Ishikawa (cell line): ENCODE results near the gene SUFU.

Experiments used
- CEBPB ChIP-seq: IDR thresholded peaks from 2 replicates; pipeline ENCODE4 v1.6.1; 2012
- CREB1 ChIP-seq: IDR thresholded peaks from 2 replicates; pipeline ENCODE4 v1.6.1; 2012; ENCODE audit warnings: low read depth
- EGR1 ChIP-seq: IDR thresholded peaks from 2 replicates; pipeline ENCODE4 v1.6.1; 2012
- EP300 ChIP-seq: IDR thresholded peaks from 2 replicates; pipeline ENCODE4 v1.6.1; 2012; ENCODE audit warnings: borderline replicate concordance
- FOXM1 ChIP-seq: IDR thresholded peaks from 2 replicates; pipeline ENCODE4 v1.6.1; 2012; ENCODE audit warnings: low read depth, borderline replicate concordance
- NFIC ChIP-seq: IDR thresholded peaks from 2 replicates; pipeline ENCODE4 v1.6.1; 2012
- RAD21 ChIP-seq: IDR thresholded peaks from 2 replicates; pipeline ENCODE4 v1.6.1; 2012; ENCODE audit warnings: low read depth
- TAF1 ChIP-seq: IDR thresholded peaks from 2 replicates; pipeline ENCODE4 v1.6.1; 2012; ENCODE audit warnings: low read depth, mild to moderate bottlenecking
- TCF12 ChIP-seq: IDR thresholded peaks from 2 replicates; pipeline ENCODE4 v1.6.1; 2012; ENCODE audit warnings: low read depth
- TEAD4 ChIP-seq: IDR thresholded peaks from 2 replicates; pipeline ENCODE4 v1.6.1; 2012
- YY1 ChIP-seq: IDR thresholded peaks from 2 replicates; pipeline ENCODE4 v1.6.1; 2012; ENCODE audit warnings: low read depth
- ZBTB7A ChIP-seq: IDR thresholded peaks from 2 replicates; pipeline ENCODE4 v1.6.1; 2012; ENCODE audit warnings: low read depth
- TF ChIP-seq, protein P1 (sequence below): IDR thresholded peaks from 2 replicates; pipeline ENCODE4 v1.6.1; 2012
- TF ChIP-seq, protein P2 (sequence below): IDR thresholded peaks from 2 replicates; pipeline ENCODE4 v1.6.1; 2012; ENCODE audit warnings: low read depth, mild to moderate bottlenecking
- TF ChIP-seq, protein P3 (sequence below): IDR thresholded peaks from 2 replicates; pipeline ENCODE4 v1.6.1; 2012

Gene SUFU

DNA sequence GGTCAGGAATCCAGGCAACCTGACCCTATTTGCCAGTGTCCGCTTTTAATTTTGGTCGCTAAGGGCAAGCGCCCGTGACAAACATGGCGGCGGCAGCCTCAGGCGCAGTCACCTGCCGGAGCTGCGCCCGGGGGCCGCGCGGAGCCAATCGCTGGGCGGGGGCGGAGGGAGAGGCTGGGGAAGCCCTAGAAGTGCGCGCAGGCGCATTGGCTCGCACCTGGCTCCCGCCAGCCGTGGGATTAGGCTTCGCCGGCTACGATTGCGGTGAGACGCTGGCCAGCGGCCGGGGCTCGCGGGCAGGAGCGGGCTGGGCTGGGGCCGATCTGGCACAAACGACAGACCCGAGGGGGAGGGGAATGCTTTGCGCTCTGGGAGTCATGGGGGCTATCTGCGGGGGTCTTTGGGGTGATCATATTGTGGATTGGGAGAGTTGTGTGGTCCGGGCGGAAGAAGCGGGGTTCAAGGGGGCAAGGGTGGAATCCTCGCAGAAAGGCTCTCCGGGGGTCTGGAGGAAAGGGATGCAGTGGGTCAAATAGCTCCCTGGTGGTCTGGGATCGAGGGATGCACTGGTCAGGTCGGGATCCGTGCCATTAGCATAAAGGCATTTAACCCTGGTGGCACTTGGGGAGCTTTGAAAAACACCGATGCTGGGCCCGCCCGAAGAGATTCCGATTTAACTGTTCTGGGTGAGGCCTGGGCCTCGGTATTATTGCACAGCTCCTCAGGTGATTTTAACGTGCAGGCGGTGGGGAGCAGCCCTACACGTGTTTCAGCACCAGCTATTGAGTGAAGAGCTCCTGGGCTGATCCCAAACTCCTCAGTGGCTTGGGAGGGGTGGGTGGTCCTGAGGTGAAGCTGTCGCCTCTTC, 42.4 kb upstream of the SUFU start:
- TF ChIP-seq TCF12 (peak; percentile 48), CREB1 (peak; percentile 65), RAD21 (no peak), TEAD4 (peak; percentile 11; the same call in 1 of the 2 replicates), EP300 (0 out of 2 replicates have a peak, but pooled peaks have one; percentile 7), NFIC (no peak), EGR1 (peak; percentile 92), CEBPB (no peak), FOXM1 (no peak), ZBTB7A (peak; percentile 70), YY1 (peak; percentile 100), TAF1 (peak; percentile 66)
- TF ChIP-seq, protein P1, sequence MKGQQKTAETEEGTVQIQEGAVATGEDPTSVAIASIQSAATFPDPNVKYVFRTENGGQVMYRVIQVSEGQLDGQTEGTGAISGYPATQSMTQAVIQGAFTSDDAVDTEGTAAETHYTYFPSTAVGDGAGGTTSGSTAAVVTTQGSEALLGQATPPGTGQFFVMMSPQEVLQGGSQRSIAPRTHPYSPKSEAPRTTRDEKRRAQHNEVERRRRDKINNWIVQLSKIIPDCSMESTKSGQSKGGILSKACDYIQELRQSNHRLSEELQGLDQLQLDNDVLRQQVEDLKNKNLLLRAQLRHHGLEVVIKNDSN: peak; percentile 97
- TF ChIP-seq, protein P2, sequence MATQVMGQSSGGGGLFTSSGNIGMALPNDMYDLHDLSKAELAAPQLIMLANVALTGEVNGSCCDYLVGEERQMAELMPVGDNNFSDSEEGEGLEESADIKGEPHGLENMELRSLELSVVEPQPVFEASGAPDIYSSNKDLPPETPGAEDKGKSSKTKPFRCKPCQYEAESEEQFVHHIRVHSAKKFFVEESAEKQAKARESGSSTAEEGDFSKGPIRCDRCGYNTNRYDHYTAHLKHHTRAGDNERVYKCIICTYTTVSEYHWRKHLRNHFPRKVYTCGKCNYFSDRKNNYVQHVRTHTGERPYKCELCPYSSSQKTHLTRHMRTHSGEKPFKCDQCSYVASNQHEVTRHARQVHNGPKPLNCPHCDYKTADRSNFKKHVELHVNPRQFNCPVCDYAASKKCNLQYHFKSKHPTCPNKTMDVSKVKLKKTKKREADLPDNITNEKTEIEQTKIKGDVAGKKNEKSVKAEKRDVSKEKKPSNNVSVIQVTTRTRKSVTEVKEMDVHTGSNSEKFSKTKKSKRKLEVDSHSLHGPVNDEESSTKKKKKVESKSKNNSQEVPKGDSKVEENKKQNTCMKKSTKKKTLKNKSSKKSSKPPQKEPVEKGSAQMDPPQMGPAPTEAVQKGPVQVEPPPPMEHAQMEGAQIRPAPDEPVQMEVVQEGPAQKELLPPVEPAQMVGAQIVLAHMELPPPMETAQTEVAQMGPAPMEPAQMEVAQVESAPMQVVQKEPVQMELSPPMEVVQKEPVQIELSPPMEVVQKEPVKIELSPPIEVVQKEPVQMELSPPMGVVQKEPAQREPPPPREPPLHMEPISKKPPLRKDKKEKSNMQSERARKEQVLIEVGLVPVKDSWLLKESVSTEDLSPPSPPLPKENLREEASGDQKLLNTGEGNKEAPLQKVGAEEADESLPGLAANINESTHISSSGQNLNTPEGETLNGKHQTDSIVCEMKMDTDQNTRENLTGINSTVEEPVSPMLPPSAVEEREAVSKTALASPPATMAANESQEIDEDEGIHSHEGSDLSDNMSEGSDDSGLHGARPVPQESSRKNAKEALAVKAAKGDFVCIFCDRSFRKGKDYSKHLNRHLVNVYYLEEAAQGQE: peak; percentile 75
- TF ChIP-seq, protein P3, sequence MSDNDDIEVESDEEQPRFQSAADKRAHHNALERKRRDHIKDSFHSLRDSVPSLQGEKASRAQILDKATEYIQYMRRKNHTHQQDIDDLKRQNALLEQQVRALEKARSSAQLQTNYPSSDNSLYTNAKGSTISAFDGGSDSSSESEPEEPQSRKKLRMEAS: peak; percentile 94

DNA sequence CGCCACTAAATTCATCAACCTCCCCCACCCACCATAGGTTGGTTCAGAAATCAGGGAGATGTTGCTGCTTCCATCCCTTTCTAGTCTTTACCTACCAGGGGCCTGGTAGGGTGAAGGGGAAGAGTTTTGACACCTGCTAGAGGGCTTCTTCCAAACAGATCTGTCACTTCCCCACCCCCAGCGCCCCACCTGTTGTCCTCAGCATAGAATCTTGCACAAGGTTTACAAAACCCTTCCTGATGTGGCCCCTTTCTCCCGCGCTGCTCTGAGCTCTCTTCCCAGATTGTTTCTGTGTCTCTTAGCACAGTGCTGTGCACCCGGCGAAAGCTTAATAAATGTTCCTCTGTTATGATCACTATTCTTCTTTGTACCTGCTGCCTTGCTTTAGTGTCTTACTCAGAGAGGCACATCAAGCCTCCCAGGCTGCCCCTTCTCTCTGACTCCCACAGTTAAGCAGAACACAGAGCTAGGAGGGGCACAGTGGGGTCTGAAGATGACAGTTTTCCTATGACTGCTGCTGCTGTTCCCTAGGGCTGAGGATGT, 41.2 kb upstream of the SUFU start:
- no peak for TF ChIP-seq EGR1

DNA sequence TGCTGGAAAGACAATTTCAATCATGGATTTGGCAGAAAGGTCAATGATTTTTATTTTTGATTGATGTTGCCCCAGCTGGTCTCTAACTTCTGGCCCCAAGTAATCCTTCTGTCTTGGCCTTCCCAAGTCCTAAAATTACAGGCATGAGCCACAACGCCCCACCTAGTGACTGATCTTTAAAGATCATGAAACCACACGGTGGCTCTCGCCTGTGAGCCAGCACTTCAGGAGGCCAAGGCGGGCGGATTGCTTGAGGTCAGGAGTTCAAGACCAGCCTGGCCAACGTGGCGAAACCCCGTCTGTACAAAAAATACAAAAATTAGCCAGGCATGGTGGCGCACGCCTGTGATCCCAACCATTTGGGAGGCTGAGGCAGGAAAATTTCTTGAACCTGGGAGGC, 39.8 kb upstream of the SUFU start:
- TF ChIP-seq, protein P3: no peak
- TF ChIP-seq TEAD4 (no peak), CREB1 (no peak), NFIC (no peak), EP300 (no peak), RAD21 (no peak), ZBTB7A (no peak), YY1 (no peak), CEBPB (no peak), EGR1 (no peak), TAF1 (no peak), TCF12 (no peak), FOXM1 (no peak)
- TF ChIP-seq, protein P2: no peak
- TF ChIP-seq, protein P1: no peak

DNA sequence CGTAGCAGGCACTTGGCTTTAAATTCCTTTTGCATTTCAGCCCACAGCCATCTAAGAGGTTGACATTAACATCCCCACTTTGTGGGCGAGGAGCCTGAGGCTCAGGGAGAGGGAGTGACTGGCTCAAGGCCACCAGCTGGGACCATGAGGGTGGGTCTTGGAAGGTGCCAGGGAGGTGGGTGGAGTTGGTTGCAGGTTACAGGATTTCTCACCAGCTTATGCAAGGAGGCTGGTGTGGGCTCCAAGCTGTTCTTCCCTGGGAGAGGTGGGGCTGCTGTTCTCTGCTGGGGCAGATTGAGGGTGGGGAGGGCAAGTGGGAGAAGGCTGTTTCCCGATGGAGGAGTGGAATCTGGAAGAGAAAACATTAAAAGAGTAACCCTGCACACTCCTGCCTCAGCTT, 38.3 kb upstream of the SUFU start:
- TF ChIP-seq, protein P3: no peak

DNA sequence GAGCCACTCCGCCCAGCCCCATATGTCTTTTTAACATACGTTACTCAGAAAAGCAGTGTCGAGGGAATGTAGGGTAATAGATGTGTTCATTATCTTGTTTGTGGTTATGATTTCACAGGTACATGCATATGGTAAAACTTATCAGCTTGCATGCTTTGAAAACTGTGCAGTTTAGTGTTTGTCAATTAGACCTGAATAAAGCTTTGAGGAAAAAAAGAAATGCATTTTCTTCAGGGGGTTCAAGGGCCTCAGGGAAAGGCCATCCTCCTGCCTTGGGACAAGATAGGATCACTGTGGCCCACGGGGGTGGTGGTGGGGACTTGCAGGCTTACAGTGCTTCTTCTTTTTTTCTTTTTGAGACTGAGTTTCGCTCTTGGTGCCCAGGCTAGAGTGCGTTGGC, 36.5 kb upstream of the SUFU start:
- TF ChIP-seq YY1: no peak
- TF ChIP-seq, protein P2: no peak
- no peak for TF ChIP-seq TEAD4
- TF ChIP-seq, protein P1: no peak
- TF ChIP-seq RAD21: no peak
- TF ChIP-seq NFIC: no peak
- TF ChIP-seq EP300: no peak
- no peak for TF ChIP-seq TCF12
- no peak for TF ChIP-seq CEBPB
- TF ChIP-seq, protein P3: no peak
- no peak for TF ChIP-seq ZBTB7A
- no peak for TF ChIP-seq EGR1
- TF ChIP-seq TAF1: no peak
- TF ChIP-seq CREB1: no peak
- no peak for TF ChIP-seq FOXM1
